ENCODE results near the gene LARGE1. TPM values are rescaled to one million over a fixed set of nuclear protein-coding genes. Genes with fewer than 3 reads are reported as not detected.

Gene LARGE1
- total and polyA plus RNA-seq, 2 of the 8 experiments (the other 6 are each of a cell fraction or from before 2014, with no cell fraction given) = 43.7 to 83.0 TPM

- Histone ChIP-seq H3K79me1 (ENCODE audit: low read depth, low read length) (peaks cover 11% of the 10 kb centered on the region; the same call in 1 of the 2 replicates), H3K23ac (ENCODE audit: insufficient read length) (no peak overlapping the region), H2BK12ac (ENCODE audit: low read depth, low read length) (no peak overlapping the region), H2AK5ac (ENCODE audit: low read depth, low read length) (peak overlapping the region; percentile 20; the same call in 1 of the 2 replicates), H3K56ac (replicated peaks; ENCODE audit: insufficient read length, low read depth, low read length) (no peak overlapping the region), H2BK15ac (ENCODE audit: low read length) (no peak overlapping the region), H3K4me1 (replicated peaks in 1 of 4; ENCODE audit: control insufficient read depth in 3 of 4, insufficient read depth in 4 of 4, low read length in 3 of 4) (peaks cover 9 to 34% (median 27%) of the 10 kb centered on the region in 4 experiments), H2BK5ac (ENCODE audit: low read depth, low read length) (no peak overlapping the region), H4K91ac (replicated peaks; ENCODE audit: insufficient read length, low read length) (no peak overlapping the region), H4K5ac (ENCODE audit: insufficient read length, low read depth, low read length) (no peak overlapping the region), H3K23me2 (ENCODE audit: low read depth, low read length) (no peaks in the 10 kb centered on the region; the same call in 1 of the 2 replicates), H2AFZ (ENCODE audit: low read length) (no peak overlapping the region), H3K4ac (replicated peaks; ENCODE audit: insufficient read length, low read depth, low read length) (no peak overlapping the region), H3K18ac (ENCODE audit: extremely low read depth, low read length) (no peak overlapping the region), H3K9ac (replicated peaks in 1 of 4; ENCODE audit: extremely low read depth in 1 of 4, low read depth in 3 of 4, low read length in 3 of 4) (no peak overlapping the region), H4K20me1 (replicated peaks in 1 of 2; ENCODE audit: control insufficient read depth in 1 of 2, insufficient read depth in 2 of 2, low read length in 2 of 2) (peaks cover 10 to 11% of the 10 kb centered on the region in 2 experiments), H3K36me3 (ENCODE audit: control insufficient read depth in 2 of 4, insufficient read depth in 4 of 4, low read length in 3 of 4) (no peaks in the 10 kb centered on the region), H4K8ac (ENCODE audit: extremely low read depth, insufficient read depth, low read length) (no peak overlapping the region), H3K79me2 (ENCODE audit: control insufficient read depth in 1 of 2, insufficient read depth in 2 of 2, low read length in 2 of 2) (peaks cover 43 to 100% of the 10 kb centered on the region in 2 experiments), H3K27me3 (replicated peaks in 1 of 4; ENCODE audit: control insufficient read depth in 3 of 4, extremely low read depth in 1 of 4, insufficient read depth in 3 of 4, low read length in 3 of 4) (no peaks in the 10 kb centered on the region), H3K4me3 (ENCODE audit: extremely low read depth in 1 of 4, insufficient read depth in 2 of 4, low read depth in 3 of 4, low read length in 4 of 4) (no peak overlapping the region), H3K4me2 (ENCODE audit: insufficient read depth in 1 of 2, low read depth in 2 of 2, low read length in 2 of 2) (no peak overlapping the region), H2BK120ac (replicated peaks; ENCODE audit: low read depth, low read length) (no peak overlapping the region), H3K14ac (ENCODE audit: insufficient read length) (no peak overlapping the region), H3K9me3 (ENCODE audit: insufficient read depth in 2 of 2, low read depth in 1 of 2, low read length in 1 of 2) (no peaks in the 10 kb centered on the region), H3K27ac (ENCODE audit: low read depth, low read length) (no peak overlapping the region), H2BK20ac (ENCODE audit: low read length) (no peak overlapping the region)
- FAIRE-seq (no peak), DNase-seq (ENCODE audit: low read depth in 1 of 2, low spot score in 2 of 2) (no peak)
- TF ChIP-seq, protein P1, sequence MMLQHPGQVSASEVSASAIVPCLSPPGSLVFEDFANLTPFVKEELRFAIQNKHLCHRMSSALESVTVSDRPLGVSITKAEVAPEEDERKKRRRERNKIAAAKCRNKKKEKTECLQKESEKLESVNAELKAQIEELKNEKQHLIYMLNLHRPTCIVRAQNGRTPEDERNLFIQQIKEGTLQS (IDR thresholded peaks at IDR 0.05; ENCODE audit: insufficient read depth, low read depth, low read length) = no peak
- no peak for TF ChIP-seq JUN (IDR thresholded peaks at IDR 0.05; ENCODE audit: low read depth, low read length)
- no peak for TF ChIP-seq CBX5 (IDR thresholded peaks at IDR 0.05; ENCODE audit: low read depth, low read length)
- TF ChIP-seq EP300 (IDR thresholded peaks at IDR 0.05; ENCODE audit: borderline replicate concordance in 1 of 2, low read depth in 2 of 2, low read length in 2 of 2) = no peak
- no peak for TF ChIP-seq RBBP5 (IDR thresholded peaks at IDR 0.05; ENCODE audit: borderline replicate concordance, low read depth, low read length)
- ChIA-PET POLR2A (ENCODE audit: partially characterized antibody) (interaction anchor here (0.8 to 1.4 kb wide), 3 partner anchors 11 to 38 kb away, joined by 3 to 4 read pairs (median 3); no protein-coding TSS in a partner anchor), CTCF (ENCODE audit: partially characterized antibody) (interaction anchor here (0.5 to 1.7 kb wide), 4 partner anchors 19 to 371 kb away, joined by 3 to 5 read pairs (median 3); no protein-coding TSS in a partner anchor)
- WGBS, 2 experiments (ENCODE audit: extremely low coverage in 1 of 2, insufficient coverage in 1 of 2, insufficient read length in 1 of 2, insufficient replicate concordance in 2 of 2, low coverage in 1 of 2, low lambda C conversion rate in 2 of 2, missing lambda C conversion rate in 1 of 2) = 75% methylated on average over 5 of the region's 5 CpGs; no CpG with 5 or more reads in 1 of the 2 experiments
Observed at GRCh38 chr22:33889748-33890147, 30.5 kb downstream of the LARGE1 start.
